ENCODE data around the gene ILK.
A peak's percentile ranks its signal among the peaks of the same experiment; 100 is the strongest.

ILK gene

GRCh38 chr11:6574816-6575715, 28.5 kb upstream of the ILK start:
- no peak for DNase-seq

GRCh38 chr11:6576471-6577373, 26.9 kb upstream of the ILK start:
- no peak for DNase-seq

GRCh38 chr11:6578134-6578533, 25.4 kb upstream of the ILK start:
- no peak for DNase-seq

GRCh38 chr11:6579681-6580080, 23.9 kb upstream of the ILK start:
- no peak for DNase-seq

- DNase-seq = no peak
Observed at GRCh38 chr11:6583584-6583983, 20.0 kb upstream of the ILK start.

DNA sequence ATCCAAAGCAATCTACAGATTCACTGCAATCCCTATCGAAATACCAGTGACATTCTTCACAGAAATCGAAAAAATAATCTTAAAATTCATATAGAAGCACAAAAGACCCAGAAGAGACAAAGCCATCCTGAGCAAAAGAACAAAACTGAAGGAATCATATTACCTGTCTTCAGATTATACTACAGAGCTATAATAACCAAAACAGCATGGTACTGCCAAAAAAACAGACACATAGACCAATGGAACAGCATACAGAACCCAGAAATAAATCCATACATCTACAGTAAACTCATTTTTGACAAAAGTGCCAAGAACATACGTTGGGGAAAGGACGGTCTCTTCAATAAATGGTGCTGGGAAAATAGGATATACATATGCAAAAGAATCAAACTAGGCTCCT, 19.0 kb upstream of the ILK start:
- DNase-seq = no peak

GRCh38 chr11:6586434-6587359, 16.9 kb upstream of the ILK start:
- no peak for DNase-seq

DNA sequence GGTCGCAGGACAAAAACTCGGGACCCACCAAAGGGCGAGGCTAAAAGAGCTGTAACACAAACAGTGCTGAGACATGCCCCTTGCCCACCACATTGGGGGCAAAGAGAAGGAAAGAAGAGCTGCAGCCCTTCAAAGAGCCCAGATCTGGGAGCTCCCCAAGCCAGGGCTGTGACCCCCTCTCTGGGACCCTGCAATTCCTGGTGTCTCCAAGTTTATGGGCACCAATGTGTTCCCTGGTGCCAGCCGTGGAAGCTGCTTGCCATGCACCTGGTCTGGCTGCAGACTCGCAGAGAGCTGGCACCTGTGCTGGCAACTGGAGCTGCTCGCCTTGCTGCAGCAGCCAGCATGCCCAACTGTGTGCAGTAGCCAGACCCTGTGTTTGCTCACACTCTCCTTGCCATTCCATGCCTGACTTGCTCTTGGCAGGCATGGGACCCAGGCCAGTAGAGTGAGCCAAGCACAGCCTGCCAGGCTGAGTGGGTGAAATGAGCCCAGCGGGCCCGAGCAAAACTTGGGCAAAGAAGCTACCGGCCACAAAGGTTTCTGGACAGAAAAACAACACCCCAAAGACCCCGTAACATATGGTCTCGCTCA, 16.1 kb upstream of the ILK start:
- DNase-seq = no peak

GRCh38 chr11:6588018-6588417, 15.6 kb upstream of the ILK start:
- DNase-seq = no peak

- no peak for DNase-seq
Observed at GRCh38 chr11:6594142-6594768, 9.3 kb upstream of the ILK start.

- no peak for DNase-seq
Observed at GRCh38 chr11:6596239-6596877, 7.2 kb upstream of the ILK start.

- DNase-seq = no peak
Observed at GRCh38 chr11:6598555-6598954, 5.0 kb upstream of the ILK start.

DNA sequence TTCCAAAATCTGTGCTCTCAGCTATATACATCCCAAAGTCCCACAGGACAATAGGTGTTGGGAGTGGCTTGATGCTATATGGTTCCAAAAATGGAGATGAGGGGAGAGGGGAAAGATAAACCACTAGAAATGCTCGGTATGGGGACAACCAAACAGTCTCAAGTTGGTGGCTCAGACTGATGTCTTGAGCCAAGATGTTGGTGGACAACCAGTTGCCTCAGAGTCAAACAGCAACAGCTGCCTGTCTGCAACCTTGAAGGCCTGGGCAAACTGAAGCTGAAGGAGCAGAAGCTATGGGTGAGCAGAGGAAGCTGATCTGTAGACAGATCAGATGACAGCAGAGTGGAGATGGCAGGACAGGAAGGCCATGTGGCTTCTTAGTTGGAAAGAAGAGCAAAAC, 4.1 kb upstream of the ILK start:
- DNase-seq = no peak

DNA sequence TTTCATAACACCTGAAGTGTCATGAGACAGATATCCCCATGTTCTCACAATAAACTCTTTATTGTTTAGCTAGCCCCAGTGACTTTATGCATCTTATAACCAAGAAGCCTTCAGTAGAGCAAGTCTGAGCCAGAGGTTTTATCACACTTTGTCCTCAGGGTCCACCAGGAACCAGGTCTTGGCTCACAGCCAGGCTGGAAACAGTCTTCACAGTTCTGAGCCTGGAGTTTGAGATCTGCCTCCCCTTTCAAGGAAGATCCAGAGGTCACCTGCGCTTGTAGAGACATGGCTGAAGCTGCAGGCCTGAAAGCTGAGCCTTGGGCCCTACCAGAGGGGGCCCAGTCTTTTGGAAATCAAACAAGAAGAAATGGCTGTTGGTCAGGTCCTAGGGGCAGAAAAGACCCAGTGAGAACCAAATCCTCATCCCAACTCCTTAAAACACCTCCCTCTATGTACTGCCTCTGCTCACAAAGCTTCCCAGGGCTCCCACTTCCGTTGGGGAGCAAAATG, 3.6 kb upstream of the ILK start:
- DNase-seq = no peak

- no peak for DNase-seq
Observed at GRCh38 chr11:6601041-6601461, 2.5 kb upstream of the ILK start.

- no peak for DNase-seq
Observed at GRCh38 chr11:6602096-6602940, 1.3 kb upstream of the ILK start.

GRCh38 chr11:6604081-6604626, 580 bp downstream of the ILK start:
- peak; percentile 61 for DNase-seq

GRCh38 chr11:6604790-6605189, 1.2 kb downstream of the ILK start:
- no peak for DNase-seq

DNA sequence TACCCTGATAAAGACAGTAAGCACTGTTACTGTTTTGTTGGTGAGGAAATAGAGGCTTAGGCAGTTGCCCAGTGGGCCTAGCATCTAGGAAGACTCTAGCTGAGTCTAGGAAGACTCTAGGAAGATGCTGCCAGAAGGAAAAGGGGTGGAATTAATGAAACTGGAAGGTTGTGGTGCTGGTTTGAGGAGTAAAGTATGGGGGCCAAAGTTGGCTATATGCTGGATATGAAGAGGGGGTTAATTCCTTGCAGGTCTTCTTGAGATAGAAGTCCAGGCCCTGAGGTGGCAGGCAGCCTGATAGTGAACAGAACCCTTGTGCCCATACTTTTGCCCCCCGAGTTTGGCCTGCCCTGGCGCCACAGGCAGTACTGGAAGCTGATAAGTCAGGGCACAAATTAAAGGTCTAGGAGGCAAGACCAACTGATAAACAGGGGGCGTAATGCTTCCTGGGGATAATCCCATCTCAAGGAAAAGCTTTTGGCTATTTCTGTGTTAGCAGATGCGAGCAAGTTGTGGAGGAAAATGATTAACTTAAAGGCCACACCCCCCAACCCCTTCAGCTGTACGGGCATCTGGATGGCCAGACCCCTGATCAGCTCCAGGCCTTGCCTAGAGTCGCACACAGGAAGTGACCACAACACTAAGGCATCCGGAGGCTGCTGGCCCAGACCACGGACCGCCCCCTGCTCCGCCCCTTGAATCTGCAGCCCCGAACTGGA, 3.1 kb downstream of the ILK start:
- DNase-seq = peak; percentile 75

Data from stimulated activated CD4-positive, alpha-beta T cell treated with anti-CD3 and anti-CD28 coated beads, Interleukin-15, amount 100 ng/mL, for 24 hours (primary cell).